Measurements from ENCODE around the gene RAE1. TPM values are rescaled to one million over a fixed set of nuclear protein-coding genes. Genes with fewer than 3 reads are reported as not detected.

RAE1 gene
- total and polyA plus RNA-seq, 2 experiments from 2014 or later: 35.4 to 43.3 TPM

- no peaks in the 10 kb centered on the region for H3K36me3 ChIP-seq (ENCODE audit: insufficient read depth)
- H3K9me2 ChIP-seq (ENCODE audit: insufficient read depth): no peaks in the 10 kb centered on the region
- H3K4me1 ChIP-seq (ENCODE audit: insufficient read depth): 0 out of 2 replicates have a peak, but pooled peaks cover 2% of the 10 kb centered on the region
- H3K4me2 ChIP-seq: no peak overlapping the region
- H3K36me3 Mint-ChIP-seq (ENCODE audit: low read depth): peaks cover 6% of the 10 kb centered on the region
- no peak overlapping the region for H2AFZ ChIP-seq
- no peaks in the 10 kb centered on the region; the same call in 1 of the 2 replicates for H4K20me1 ChIP-seq (replicated peaks; ENCODE audit: insufficient read depth)
- TF ChIP-seq ZNF462 (CRISPR knock-in tag; IDR thresholded peaks at IDR 0.05) (no peak), CTCF (conservative IDR thresholded peaks at IDR 0.05; ENCODE audit: low read depth in 2 of 2) (no peak), CREB1 (CRISPR knock-in tag; IDR thresholded peaks at IDR 0.05; ENCODE audit: low read depth) (no peak), REST (IDR thresholded peaks at IDR 0.05; ENCODE audit: unreplicated experiment) (no peak), ETS1 (IDR thresholded peaks at IDR 0.05) (no peak), POLR2AphosphoS5 (IDR thresholded peaks at IDR 0.05; ENCODE audit: low read depth) (no peak), EZH2phosphoT487 (IDR thresholded peaks at IDR 0.05; ENCODE audit: unreplicated experiment) (no peak), EZH2 (IDR thresholded peaks at IDR 0.05; ENCODE audit: low read depth, unreplicated experiment) (no peak), ZNF331 (CRISPR knock-in tag; IDR thresholded peaks at IDR 0.05; ENCODE audit: low read depth) (no peak), ZNF114 (CRISPR knock-in tag; IDR thresholded peaks at IDR 0.05) (no peak)
- no peak for DNase-seq (ENCODE audit: low spot score)
- H3K9me3 Mint-ChIP-seq: no peaks in the 10 kb centered on the region
- H3K4me3 Mint-ChIP-seq: no peak overlapping the region
- H3K27ac ChIP-seq (ENCODE audit: low read depth): no peak overlapping the region
- no peak for ATAC-seq
- no peaks in the 10 kb centered on the region for H3F3A ChIP-seq (replicated peaks; ENCODE audit: low read depth)
- H3K27me3 ChIP-seq (ENCODE audit: insufficient read depth): no peaks in the 10 kb centered on the region; the same call in 1 of the 2 replicates
- H3K4me3 ChIP-seq: no peak overlapping the region
- no peak overlapping the region for H3K27ac Mint-ChIP-seq
- H3K4me1 Mint-ChIP-seq: peaks cover 3% of the 10 kb centered on the region
- H3K27me3 Mint-ChIP-seq (ENCODE audit: insufficient read depth, low read depth, poor library complexity): peaks cover 5% of the 10 kb centered on the region
- no peaks in the 10 kb centered on the region for H3K79me2 ChIP-seq (replicated peaks; ENCODE audit: insufficient read depth)
These were observed 34.1 kb downstream of the RAE1 start for GRCh38 chr20:57384953-57385761.
